Glutamatergic neuron (in vitro differentiated cells): ENCODE results near the gene METTL21C. TPM values are rescaled to one million over a fixed set of nuclear protein-coding genes. Genes with fewer than 3 reads are reported as not detected.

ENCODE experiments used
- DNase-seq: peaks from one replicate; pipeline ENCODE4 v3.0.0; 2022
- H3K27ac Mint-ChIP-seq: one replicate; pipeline ENCODE4 v1.8.0; 2020; ENCODE audit warnings: mild to moderate bottlenecking, mixed read lengths, inconsistent platforms; ENCODE audit not compliant: unreplicated experiment
- H3K27me3 Mint-ChIP-seq: one replicate; pipeline ENCODE4 v1.8.0; 2020; ENCODE audit warnings: mild to moderate bottlenecking, moderate library complexity, mixed read lengths, inconsistent platforms; ENCODE audit not compliant: unreplicated experiment
- H3K36me3 Mint-ChIP-seq: one replicate; pipeline ENCODE4 v1.8.0; 2020; ENCODE audit warnings: mild to moderate bottlenecking, mixed read lengths, inconsistent platforms; ENCODE audit not compliant: unreplicated experiment
- H3K4me1 Mint-ChIP-seq: one replicate; pipeline ENCODE4 v1.8.0; 2020; ENCODE audit warnings: mild to moderate bottlenecking, low read depth, mixed read lengths, inconsistent platforms; ENCODE audit not compliant: unreplicated experiment
- H3K4me3 Mint-ChIP-seq: one replicate; pipeline ENCODE4 v1.8.0; 2020; ENCODE audit warnings: mild to moderate bottlenecking, mixed read lengths, inconsistent platforms; ENCODE audit not compliant: unreplicated experiment
- H3K9me3 Mint-ChIP-seq: one replicate; pipeline ENCODE4 v1.8.0; 2020; ENCODE audit warnings: mild to moderate bottlenecking, moderate library complexity, mixed read lengths, inconsistent platforms; ENCODE audit not compliant: unreplicated experiment
- CTCF ChIP-seq: fragments of 200-600 bp; sonication (generic); IDR thresholded peaks from one replicate; pipeline ENCODE4 v1.5.0; 2021; ENCODE audit not compliant: partially characterized antibody, unreplicated experiment
- total RNA-seq: library from RNA; stranded (reverse); fragmentation: NEBNext Ultra II Directional; extraction: Animal tissue kit (Norgen Biotek cat#: 25700); gene quantifications from one replicate; pipeline ENCODE4 v1.2.1, GENCODE V29; 2021; ENCODE audit not compliant: unreplicated experiment

METTL21C gene
- total RNA-seq, 1 donor from 2014 or later = not detected

DNA sequence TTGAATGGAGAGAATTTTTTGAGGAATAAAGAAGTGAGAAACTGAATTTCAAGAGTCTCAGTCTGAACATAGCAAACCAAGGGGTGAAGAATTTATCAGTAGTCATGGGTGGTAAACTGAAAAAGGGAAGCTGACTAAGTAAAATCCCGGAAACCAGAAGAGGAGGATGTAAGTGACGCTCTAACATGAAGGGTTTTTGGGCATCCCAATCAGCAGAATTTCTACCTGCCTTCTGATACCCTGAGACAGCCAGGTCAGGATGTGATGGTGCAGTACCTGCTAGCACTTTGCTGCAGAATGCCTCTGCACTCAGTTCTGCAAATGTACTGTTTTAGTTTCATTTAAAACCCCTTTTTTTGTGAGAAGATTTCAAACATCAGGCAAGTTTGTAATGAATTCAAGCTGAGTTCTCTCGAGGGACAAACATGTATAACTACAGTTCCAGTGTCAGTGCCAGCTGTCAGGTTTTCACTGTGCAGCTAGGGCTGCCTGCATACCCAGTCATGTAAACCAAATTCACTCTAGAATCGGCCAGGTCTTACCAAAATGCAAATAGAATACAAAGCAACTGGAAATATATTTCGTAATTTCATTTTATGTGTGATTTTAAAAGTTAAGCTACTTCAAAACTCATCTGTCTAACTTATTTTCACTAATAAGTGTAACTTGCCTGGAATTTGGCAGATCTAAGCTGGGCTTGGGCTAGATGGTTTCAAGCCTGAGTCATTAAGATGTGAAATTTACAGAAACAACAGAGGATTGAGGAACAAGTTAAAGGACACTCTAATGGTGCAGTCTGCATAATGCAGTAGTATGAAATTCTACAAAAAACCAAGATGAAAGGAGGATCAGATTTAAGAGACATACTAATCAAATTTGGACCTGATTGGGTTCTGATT, 13.8 kb downstream of the METTL21C start:
- no peaks in the 10 kb centered on the region for H3K36me3 Mint-ChIP-seq
- no peak for DNase-seq
- no peak for TF ChIP-seq CTCF
- peaks cover 13% of the 10 kb centered on the region for H3K4me1 Mint-ChIP-seq
- peak overlapping the region; percentile 3 for H3K4me3 Mint-ChIP-seq
- no peaks in the 10 kb centered on the region for H3K9me3 Mint-ChIP-seq
- H3K27me3 Mint-ChIP-seq = peaks cover 2% of the 10 kb centered on the region
- peak overlapping the region; percentile 7 for H3K27ac Mint-ChIP-seq

GRCh38 chr13:102680133-102680717, 14.6 kb downstream of the METTL21C start:
- no peak overlapping the region for H3K4me3 Mint-ChIP-seq
- H3K27me3 Mint-ChIP-seq = peaks cover 2% of the 10 kb centered on the region
- DNase-seq = no peak
- TF ChIP-seq CTCF = no peak
- H3K9me3 Mint-ChIP-seq = no peaks in the 10 kb centered on the region
- H3K27ac Mint-ChIP-seq = no peak overlapping the region
- peaks cover 13% of the 10 kb centered on the region for H3K4me1 Mint-ChIP-seq
- no peaks in the 10 kb centered on the region for H3K36me3 Mint-ChIP-seq

DNA sequence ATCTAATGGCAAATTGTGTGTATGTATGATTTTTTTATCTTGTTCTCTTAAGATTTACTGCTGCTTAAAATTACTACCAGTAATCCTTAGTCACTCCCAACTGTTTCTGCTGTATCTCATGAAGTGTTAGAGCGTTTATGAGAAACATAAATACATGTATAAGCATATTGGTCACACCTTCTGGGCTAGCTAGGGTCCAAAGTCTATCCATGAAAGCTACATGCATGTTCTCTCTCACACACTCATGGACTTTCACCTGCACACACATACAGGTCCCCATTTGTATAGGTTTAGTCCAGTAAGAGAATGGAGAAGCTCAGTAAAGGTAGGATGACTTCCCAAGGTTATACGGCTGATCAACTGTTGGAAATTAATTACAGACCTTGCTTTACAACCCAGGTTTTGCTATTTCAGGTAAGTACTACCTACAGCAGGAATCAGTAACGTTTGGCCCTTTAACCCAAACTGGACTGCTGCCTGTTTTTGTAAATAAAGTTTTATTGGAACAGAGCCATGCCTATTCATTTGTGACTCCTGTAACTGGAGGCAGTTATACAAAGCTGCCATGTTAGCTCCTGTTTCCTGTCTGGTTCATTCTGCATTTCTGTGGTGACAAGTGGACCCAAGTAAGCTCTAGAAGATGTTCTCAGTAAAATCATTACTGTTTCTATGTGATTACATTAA, 15.3 kb downstream of the METTL21C start:
- no peaks in the 10 kb centered on the region for H3K36me3 Mint-ChIP-seq
- no peaks in the 10 kb centered on the region for H3K9me3 Mint-ChIP-seq
- peaks cover 13% of the 10 kb centered on the region for H3K4me1 Mint-ChIP-seq
- peaks cover 2% of the 10 kb centered on the region for H3K27me3 Mint-ChIP-seq
- no peak for TF ChIP-seq CTCF
- DNase-seq = no peak
- H3K4me3 Mint-ChIP-seq = no peak overlapping the region
- no peak overlapping the region for H3K27ac Mint-ChIP-seq

DNA sequence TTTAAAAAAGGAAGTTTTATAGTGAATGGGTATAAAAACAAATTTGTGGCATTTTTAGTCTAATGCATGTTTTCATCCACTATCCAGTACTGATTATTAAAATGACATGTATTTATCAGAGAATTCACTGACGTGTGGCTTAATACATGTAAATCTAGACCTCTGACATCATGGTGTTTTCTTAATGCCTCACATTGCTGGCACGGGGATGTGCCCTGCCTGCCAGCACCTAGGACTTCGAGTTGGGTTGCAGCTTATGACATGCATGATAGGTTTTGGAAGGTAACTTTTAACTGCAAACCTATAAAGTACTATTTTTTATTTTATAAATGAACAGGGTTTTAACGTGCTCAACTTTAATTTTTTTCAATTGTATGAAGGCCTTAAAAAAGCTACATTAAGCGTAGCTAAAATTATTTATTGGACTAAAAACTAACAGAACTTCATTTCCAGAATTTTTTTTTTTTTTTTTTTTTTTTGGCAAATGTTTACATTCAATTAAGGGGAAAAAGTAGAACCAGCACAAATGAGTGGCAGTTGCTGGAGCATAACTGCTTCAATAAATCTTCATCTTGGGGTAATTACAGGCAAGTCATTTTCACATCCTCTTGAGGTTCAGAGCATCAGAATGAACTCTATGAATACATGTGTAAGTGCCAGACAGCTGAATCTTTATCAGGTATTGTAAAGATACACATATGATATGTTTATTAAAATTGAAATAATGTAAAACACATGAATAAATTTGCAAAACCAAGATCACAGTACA, 16.3 kb downstream of the METTL21C start:
- no peaks in the 10 kb centered on the region for H3K36me3 Mint-ChIP-seq
- H3K27me3 Mint-ChIP-seq = peaks cover 2% of the 10 kb centered on the region
- peaks cover 13% of the 10 kb centered on the region for H3K4me1 Mint-ChIP-seq
- H3K9me3 Mint-ChIP-seq = no peaks in the 10 kb centered on the region
- TF ChIP-seq CTCF = no peak
- no peak for DNase-seq
- H3K27ac Mint-ChIP-seq = no peak overlapping the region
- no peak overlapping the region for H3K4me3 Mint-ChIP-seq
